Loucy (cell line): ENCODE results near the gene RRP8.

Experiments used
- H2AFZ ChIP-seq: fragments of 200-600 bp; sonication (generic); 2 replicates; pipeline ENCODE4 v1.6.0; 2016; ENCODE audit warnings: antibody characterized with exemption, mild to moderate bottlenecking, low read length, moderate library complexity
- H3F3A ChIP-seq: fragments of 200-600 bp; 2 replicates; pipeline ENCODE4 v1.6.0; 2016; ENCODE audit warnings: antibody characterized with exemption, low read depth, mild to moderate bottlenecking
- H3K27me3 ChIP-seq: fragments of 200-600 bp; sonication (generic); 2 replicates; pipeline ENCODE4 v1.6.1; 2014; ENCODE audit warnings: low read length, mild to moderate bottlenecking; ENCODE audit not compliant: insufficient read depth, poor library complexity, severe bottlenecking
- H3K36me3 ChIP-seq: fragments of 200-600 bp; sonication (generic); 2 replicates; pipeline ENCODE4 v1.6.1; 2016; ENCODE audit warnings: low read length; ENCODE audit not compliant: insufficient read depth
- H3K4me1 ChIP-seq: fragments of 200-600 bp; sonication (generic); 2 replicates; pipeline ENCODE4 v1.5.1; 2014; ENCODE audit warnings: low read length, mild to moderate bottlenecking; ENCODE audit not compliant: insufficient read depth, poor library complexity, severe bottlenecking
- H3K4me2 ChIP-seq: fragments of 200-600 bp; sonication (generic); 2 replicates; pipeline ENCODE4 v1.6.0; 2014; ENCODE audit warnings: antibody characterized with exemption, low read length, low read depth, mild to moderate bottlenecking; ENCODE audit not compliant: poor library complexity, severe bottlenecking
- H3K4me3 ChIP-seq: fragments of 200-600 bp; sonication (generic); 2 replicates; pipeline ENCODE4 v1.5.1; 2014; ENCODE audit warnings: low read length, mild to moderate bottlenecking, mixed read lengths; ENCODE audit not compliant: poor library complexity, severe bottlenecking
- H3K79me2 ChIP-seq: fragments of 200-600 bp; sonication (generic); 2 replicates; pipeline ENCODE4 v1.6.1; 2014; ENCODE audit warnings: low read length; ENCODE audit not compliant: insufficient read depth
- H3K9ac ChIP-seq: fragments of 200-600 bp; sonication (generic); 2 replicates; pipeline ENCODE4 v1.6.0; 2014; ENCODE audit warnings: mild to moderate bottlenecking, low read depth, low read length, moderate library complexity; ENCODE audit not compliant: poor library complexity, severe bottlenecking
- H3K9me2 ChIP-seq: fragments of 200-600 bp; sonication (generic); replicated peaks from 2 replicates; pipeline ENCODE4 v1.6.1; 2016; ENCODE audit warnings: low read depth, low read length, mixed read lengths
- H3K9me3 ChIP-seq: fragments of 200-600 bp; sonication (generic); 2 replicates; pipeline ENCODE4 v1.6.1; 2014; ENCODE audit warnings: mild to moderate bottlenecking, antibody characterized with exemption, low read length, low read depth; ENCODE audit not compliant: insufficient read depth
- H4K20me1 ChIP-seq: fragments of 200-600 bp; sonication (generic); 2 replicates; pipeline ENCODE4 v1.6.0; 2014; ENCODE audit warnings: antibody characterized with exemption, low read length, mild to moderate bottlenecking; ENCODE audit not compliant: insufficient read depth, poor library complexity, severe bottlenecking
- EZH2phosphoT487 ChIP-seq: fragments of 200-600 bp; IDR thresholded peaks from 2 replicates; pipeline ENCODE4 v1.6.1; 2018; ENCODE audit warnings: antibody characterized with exemption, mild to moderate bottlenecking, moderate library complexity, borderline replicate concordance
- TF ChIP-seq, protein P1 (sequence below): fragments of 200-600 bp; sonication (generic); conservative IDR thresholded peaks from 2 replicates; pipeline ENCODE4 v1.5.1; 2014; ENCODE audit warnings: mild to moderate bottlenecking, antibody characterized with exemption, low read length

The RRP8 gene

DNA sequence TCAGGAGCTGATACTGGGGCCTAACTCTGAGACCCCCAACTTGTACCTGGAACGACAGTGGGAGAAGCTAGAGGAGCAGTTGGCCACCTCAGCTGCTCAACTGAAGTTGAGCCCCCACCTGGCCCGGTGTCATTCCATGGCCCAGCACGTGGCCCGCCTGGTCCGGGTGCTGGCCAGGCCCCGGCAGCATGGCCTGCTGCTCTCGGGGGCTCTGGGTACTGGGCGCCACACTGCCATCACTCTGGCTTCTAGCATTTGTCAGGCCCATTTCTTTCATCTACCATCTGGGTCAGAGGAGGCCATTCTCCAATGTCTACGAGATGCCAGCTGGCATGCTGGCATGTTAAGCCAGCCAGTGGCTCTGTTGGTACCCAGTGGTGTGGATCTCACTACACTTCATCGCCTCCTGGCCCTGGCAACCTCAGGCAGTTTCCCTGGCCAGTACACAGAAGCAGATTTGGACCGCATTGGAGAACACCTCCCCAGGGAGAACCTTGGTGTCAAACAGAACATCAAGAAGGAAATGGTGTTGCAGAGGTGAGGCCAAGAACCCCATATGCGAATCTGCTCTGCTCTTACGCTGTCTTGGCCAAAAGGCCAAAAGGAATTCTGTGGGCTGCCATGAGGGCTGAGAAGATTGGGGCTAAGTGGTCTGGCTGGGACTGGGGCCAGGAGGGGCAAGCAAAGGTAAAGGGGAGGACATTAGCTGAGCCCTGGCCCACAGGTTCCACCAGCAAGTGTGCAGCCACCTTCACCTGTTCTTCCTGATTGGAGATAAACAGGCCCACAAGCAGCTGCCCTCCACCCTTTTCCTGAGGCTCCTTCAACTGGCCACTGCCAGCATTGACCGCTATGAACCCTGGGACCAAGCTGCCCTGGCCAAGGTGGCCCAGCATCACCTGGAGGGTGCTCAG is 45.4 kb downstream of the RRP8 start:
- Histone ChIP-seq H3K9me3 (no peaks in the 10 kb centered on the region), H3K9me2 (no peaks in the 10 kb centered on the region), H2AFZ (no peak overlapping the region), H3K27me3 (no peaks in the 10 kb centered on the region), H4K20me1 (no peaks in the 10 kb centered on the region), H3F3A (no peaks in the 10 kb centered on the region), H3K9ac (no peak overlapping the region), H3K36me3 (no peaks in the 10 kb centered on the region), H3K79me2 (no peaks in the 10 kb centered on the region), H3K4me2 (no peak overlapping the region), H3K4me1 (no peaks in the 10 kb centered on the region), H3K4me3 (no peak overlapping the region)
- TF ChIP-seq, protein P1, sequence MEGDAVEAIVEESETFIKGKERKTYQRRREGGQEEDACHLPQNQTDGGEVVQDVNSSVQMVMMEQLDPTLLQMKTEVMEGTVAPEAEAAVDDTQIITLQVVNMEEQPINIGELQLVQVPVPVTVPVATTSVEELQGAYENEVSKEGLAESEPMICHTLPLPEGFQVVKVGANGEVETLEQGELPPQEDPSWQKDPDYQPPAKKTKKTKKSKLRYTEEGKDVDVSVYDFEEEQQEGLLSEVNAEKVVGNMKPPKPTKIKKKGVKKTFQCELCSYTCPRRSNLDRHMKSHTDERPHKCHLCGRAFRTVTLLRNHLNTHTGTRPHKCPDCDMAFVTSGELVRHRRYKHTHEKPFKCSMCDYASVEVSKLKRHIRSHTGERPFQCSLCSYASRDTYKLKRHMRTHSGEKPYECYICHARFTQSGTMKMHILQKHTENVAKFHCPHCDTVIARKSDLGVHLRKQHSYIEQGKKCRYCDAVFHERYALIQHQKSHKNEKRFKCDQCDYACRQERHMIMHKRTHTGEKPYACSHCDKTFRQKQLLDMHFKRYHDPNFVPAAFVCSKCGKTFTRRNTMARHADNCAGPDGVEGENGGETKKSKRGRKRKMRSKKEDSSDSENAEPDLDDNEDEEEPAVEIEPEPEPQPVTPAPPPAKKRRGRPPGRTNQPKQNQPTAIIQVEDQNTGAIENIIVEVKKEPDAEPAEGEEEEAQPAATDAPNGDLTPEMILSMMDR = no peak
- no peak for TF ChIP-seq EZH2phosphoT487

DNA sequence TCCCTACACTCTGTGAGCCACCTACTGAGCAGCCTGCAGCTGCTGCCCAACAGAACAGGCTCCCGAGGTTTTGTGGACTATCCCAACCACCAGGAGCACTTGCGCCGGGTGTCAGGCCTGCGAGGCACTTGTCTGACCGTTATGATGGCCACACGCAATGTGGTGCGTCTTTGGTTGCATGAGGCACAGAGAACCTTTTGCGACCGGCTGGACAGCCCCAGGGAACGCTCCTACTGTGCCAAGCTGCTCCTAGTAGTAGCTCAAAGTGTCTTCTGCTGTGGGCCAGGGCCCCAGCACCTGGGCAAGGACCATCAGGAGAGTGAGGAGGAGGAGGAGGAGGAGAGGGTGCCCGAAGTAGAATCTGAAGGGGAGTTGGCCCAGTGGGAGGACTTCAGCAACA is 46.4 kb downstream of the RRP8 start:
- H3K79me2 ChIP-seq = no peaks in the 10 kb centered on the region
- no peaks in the 10 kb centered on the region for H3K4me1 ChIP-seq
- H4K20me1 ChIP-seq = no peaks in the 10 kb centered on the region

DNA sequence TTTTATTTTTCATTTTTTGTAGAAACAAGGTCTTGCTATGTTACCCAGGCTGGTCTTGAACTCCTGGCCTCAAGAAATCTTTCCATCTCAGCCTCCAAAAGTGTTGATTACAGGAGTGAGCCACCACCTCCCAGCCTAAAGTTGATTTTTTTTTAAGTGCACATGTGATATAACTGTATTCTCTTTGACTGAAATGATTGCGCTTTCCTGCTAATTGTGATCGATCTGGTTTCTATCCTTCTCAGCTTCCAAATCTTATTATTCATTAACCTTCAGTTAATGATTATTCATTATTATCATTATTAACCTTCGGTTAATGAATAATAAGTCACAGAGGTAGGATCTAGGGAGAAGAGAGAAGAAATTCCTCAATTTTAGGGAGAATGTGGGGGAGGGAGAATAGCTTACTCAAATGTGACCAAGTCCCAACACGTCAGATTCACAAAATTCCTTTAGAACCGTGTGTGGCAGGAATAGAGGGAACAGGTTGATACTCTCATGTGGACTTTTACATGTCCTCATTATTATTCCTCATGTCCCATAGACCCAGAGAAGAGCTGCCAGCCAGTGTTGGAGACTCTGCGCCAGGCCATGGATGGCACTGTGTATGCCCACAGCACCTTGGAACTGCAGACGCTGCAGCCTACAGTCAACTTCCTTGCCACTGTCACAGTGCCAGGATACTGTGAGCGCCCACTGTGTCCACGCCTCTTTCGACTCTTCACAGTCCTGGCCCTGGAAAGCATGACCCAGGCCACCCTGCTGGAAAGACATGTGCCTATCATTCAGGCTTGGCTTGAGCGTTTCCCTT is 47.1 kb downstream of the RRP8 start:
- TF ChIP-seq, protein P1 = no peak
- TF ChIP-seq EZH2phosphoT487 = no peak

More for the DNA sequence above, 46.4 kb downstream of the RRP8 start:
- TF ChIP-seq, protein P1 = no peak
- no peak for TF ChIP-seq EZH2phosphoT487
- H3K9me3 ChIP-seq = no peaks in the 10 kb centered on the region
- no peak overlapping the region for H3K9ac ChIP-seq
- H2AFZ ChIP-seq = no peak overlapping the region
- no peaks in the 10 kb centered on the region for H3K36me3 ChIP-seq
- H3K9me2 ChIP-seq = no peaks in the 10 kb centered on the region
- no peaks in the 10 kb centered on the region for H3K27me3 ChIP-seq
- no peak overlapping the region for H3K4me2 ChIP-seq
- H3K4me3 ChIP-seq = no peak overlapping the region
- H3F3A ChIP-seq = no peaks in the 10 kb centered on the region

More for the DNA sequence above, 47.1 kb downstream of the RRP8 start:
- Histone ChIP-seq H3K9ac (no peak overlapping the region), H3K79me2 (no peaks in the 10 kb centered on the region), H4K20me1 (no peaks in the 10 kb centered on the region), H3K9me2 (no peaks in the 10 kb centered on the region), H3K27me3 (no peaks in the 10 kb centered on the region), H3F3A (no peaks in the 10 kb centered on the region), H3K4me3 (no peak overlapping the region), H3K9me3 (no peaks in the 10 kb centered on the region), H2AFZ (no peak overlapping the region), H3K4me2 (no peak overlapping the region), H3K4me1 (no peaks in the 10 kb centered on the region), H3K36me3 (no peaks in the 10 kb centered on the region)
